Ovary (tissue), 3 donors: ENCODE measurements around the gene AMBRA1.

Source experiments
- CTCF ChIP-seq, 3 donors: fragments of 450-650 bp in 2 of 3; fragments of 200-600 bp in 1 of 3; IDR thresholded peaks; one replicate each; pipeline versions ENCODE4 v1.5.1 to v1.8.0; 2016 to 2022; ENCODE audit warnings: antibody characterized with exemption in 3 of 3, mild to moderate bottlenecking in 1 of 3
- POLR2A ChIP-seq: fragments of 450-650 bp; IDR thresholded peaks from one replicate; pipeline ENCODE4 v1.6.1; 2017; ENCODE audit warnings: antibody characterized with exemption, mild to moderate bottlenecking, moderate library complexity
- donor health status: DM: no; HTN: no; CAD: no.

- TF ChIP-seq CTCF (IDR thresholded peaks at IDR 0.05), result no peak
- TF ChIP-seq POLR2A, result no peak
Observed at GRCh38 chr11:46547579-46547978, 46.2 kb downstream of the AMBRA1 start.
